ENCODE results near the gene HCFC2. TPM values are rescaled to one million over a fixed set of nuclear protein-coding genes. Genes with fewer than 3 reads are reported as not detected.
"Not testable (repeated sequence)": the region's sequence is repeated elsewhere in the genome, so short reads cannot be mapped to it uniquely, and the experiment has no call there.

The HCFC2 gene
- polyA plus RNA-seq, 1 of the 3 experiments (the other 2 are of a cell fraction), result 5.2 TPM

DNA sequence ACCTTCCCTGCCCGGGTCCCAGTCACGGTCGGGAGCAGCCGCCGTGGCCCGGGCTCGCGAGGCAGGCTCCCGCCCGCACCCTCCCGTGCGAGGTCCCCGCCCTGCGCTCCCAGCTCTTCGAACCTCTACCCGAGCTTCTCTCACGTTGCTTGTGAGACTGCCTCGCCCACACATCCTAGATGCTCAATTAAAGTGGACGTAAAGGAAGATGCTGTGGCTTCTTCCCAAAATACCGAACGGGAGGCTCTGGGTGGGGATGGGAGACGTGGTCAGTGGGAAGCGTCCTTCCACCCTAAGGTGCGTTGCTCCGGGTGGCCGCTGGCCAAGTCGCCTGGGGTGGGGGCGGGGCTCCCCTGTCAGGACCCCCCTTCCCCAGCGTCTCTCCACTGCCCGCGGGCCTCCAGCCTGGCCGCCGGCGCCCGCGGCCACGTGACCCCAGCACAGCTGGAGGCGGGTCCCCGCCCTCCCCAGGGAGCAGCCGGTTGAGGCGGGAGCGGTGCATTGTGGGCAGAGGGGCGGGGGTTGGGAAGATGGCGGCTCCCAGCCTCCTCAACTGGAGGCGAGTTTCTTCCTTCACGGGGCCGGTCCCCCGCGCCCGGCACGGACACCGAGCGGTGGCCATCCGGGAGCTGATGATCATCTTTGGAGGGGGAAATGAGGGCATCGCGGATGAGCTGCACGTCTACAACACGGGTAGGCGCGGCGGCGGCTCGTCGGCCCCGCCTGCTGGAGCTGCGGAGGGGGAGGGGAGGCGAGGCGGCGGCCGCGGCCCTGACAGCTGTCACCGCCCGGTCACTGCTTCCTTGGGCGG is at the start of gene HCFC2 (continued):
- TF ChIP-seq, protein P1, sequence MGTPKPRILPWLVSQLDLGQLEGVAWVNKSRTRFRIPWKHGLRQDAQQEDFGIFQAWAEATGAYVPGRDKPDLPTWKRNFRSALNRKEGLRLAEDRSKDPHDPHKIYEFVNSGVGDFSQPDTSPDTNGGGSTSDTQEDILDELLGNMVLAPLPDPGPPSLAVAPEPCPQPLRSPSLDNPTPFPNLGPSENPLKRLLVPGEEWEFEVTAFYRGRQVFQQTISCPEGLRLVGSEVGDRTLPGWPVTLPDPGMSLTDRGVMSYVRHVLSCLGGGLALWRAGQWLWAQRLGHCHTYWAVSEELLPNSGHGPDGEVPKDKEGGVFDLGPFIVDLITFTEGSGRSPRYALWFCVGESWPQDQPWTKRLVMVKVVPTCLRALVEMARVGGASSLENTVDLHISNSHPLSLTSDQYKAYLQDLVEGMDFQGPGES (IDR thresholded peaks at IDR 0.05; ENCODE audit: low read depth, low read length), result no peak
- TF ChIP-seq NFIC (IDR thresholded peaks at IDR 0.05; ENCODE audit: borderline replicate concordance) (peak; percentile 65; the same call in 1 of the 2 replicates), TCF12 (IDR thresholded peaks at IDR 0.05) (peak; percentile 43; the same call in 1 of the 2 replicates), POLR2AphosphoS5 (IDR thresholded peaks at IDR 0.05; ENCODE audit: low read depth, low read length) (no peak; the same call in 1 of the 2 replicates), ELF1 (IDR thresholded peaks at IDR 0.05) (no peak), FOXM1 (IDR thresholded peaks at IDR 0.05; ENCODE audit: low read depth) (no peak), RFX5 (IDR thresholded peaks at IDR 0.05; ENCODE audit: low read length) (no peak)
- TF ChIP-seq, protein P2, sequence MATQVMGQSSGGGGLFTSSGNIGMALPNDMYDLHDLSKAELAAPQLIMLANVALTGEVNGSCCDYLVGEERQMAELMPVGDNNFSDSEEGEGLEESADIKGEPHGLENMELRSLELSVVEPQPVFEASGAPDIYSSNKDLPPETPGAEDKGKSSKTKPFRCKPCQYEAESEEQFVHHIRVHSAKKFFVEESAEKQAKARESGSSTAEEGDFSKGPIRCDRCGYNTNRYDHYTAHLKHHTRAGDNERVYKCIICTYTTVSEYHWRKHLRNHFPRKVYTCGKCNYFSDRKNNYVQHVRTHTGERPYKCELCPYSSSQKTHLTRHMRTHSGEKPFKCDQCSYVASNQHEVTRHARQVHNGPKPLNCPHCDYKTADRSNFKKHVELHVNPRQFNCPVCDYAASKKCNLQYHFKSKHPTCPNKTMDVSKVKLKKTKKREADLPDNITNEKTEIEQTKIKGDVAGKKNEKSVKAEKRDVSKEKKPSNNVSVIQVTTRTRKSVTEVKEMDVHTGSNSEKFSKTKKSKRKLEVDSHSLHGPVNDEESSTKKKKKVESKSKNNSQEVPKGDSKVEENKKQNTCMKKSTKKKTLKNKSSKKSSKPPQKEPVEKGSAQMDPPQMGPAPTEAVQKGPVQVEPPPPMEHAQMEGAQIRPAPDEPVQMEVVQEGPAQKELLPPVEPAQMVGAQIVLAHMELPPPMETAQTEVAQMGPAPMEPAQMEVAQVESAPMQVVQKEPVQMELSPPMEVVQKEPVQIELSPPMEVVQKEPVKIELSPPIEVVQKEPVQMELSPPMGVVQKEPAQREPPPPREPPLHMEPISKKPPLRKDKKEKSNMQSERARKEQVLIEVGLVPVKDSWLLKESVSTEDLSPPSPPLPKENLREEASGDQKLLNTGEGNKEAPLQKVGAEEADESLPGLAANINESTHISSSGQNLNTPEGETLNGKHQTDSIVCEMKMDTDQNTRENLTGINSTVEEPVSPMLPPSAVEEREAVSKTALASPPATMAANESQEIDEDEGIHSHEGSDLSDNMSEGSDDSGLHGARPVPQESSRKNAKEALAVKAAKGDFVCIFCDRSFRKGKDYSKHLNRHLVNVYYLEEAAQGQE (IDR thresholded peaks at IDR 0.05; ENCODE audit: low read depth, low read length), result no peak

DNA sequence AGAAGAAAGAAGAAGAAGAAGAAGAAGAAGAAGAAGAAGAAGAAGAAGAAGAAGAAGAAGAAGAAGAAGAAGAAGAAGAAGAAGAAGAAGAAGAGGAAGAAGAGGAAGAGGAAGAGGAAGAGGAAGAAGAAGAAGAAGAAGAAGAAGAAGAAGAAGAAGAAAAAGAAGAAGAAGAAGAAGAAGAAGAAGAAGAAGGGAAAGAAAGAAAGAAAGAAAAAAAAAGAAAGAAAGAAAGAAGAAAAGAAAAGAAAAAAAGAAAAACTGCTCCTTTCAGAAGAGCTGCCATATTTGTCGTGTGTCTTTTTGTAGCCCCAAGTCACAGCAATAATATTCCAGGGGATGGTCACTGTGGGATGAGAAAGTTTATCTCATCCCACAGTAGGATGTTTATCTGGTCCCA is 42.5 kb upstream of the HCFC2 start:
- H3K4me2 ChIP-seq; H3K9ac ChIP-seq; H3K4me3 ChIP-seq (ENCODE audit: low read depth in 2 of 2, low read length in 1 of 2); H3K9me2 ChIP-seq; H3K36me3 ChIP-seq (replicated peaks in 1 of 2; ENCODE audit: control insufficient read depth in 1 of 2, insufficient read depth in 2 of 2, low read length in 1 of 2); H3K27me3 ChIP-seq (ENCODE audit: insufficient read depth); POLR2A ChIA-PET; CTCF ChIA-PET; H3K4me1 ChIP-seq (ENCODE audit: control insufficient read depth in 1 of 2, insufficient read depth in 2 of 2, low read depth in 1 of 2, low read length in 1 of 2); H2AFZ ChIP-seq (ENCODE audit: low read depth); H3K79me2 ChIP-seq (ENCODE audit: insufficient read depth); DNase-seq; H3K9me3 ChIP-seq; H4K20me1 ChIP-seq (ENCODE audit: insufficient read depth); H3K27ac ChIP-seq (ENCODE audit: low read depth in 2 of 2, low read length in 1 of 2); H3F3A ChIP-seq (replicated peaks; ENCODE audit: insufficient read depth): not testable (repeated sequence)
- WGBS (ENCODE audit: low lambda C conversion rate), result 48% methylated on average over 1 of the region's 1 CpG

DNA sequence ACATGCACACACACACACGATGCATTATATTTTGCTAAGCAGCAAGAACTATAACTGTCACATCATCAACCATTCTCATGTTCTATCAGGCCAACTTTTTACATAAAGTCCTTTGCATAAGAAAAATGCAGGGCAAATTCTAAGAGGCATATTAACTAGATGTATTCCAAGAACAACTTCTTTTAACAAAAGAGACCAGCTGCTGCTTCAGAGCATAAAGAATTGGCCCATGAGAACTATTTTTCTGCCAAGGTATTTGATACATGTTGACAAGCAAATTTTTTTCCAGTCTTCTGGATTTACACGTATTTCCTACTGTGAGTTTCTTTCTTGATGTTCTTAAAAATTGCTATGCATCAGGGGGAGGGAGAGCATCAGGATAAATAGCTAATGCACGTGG is 41.5 kb upstream of the HCFC2 start:
- no peaks in the 10 kb centered on the region for H3K4me1 ChIP-seq (ENCODE audit: control insufficient read depth in 1 of 2, insufficient read depth in 2 of 2, low read depth in 1 of 2, low read length in 1 of 2)
- H3K4me3 ChIP-seq (ENCODE audit: low read depth in 2 of 2, low read length in 1 of 2), result no peak overlapping the region
- no peaks in the 10 kb centered on the region for H3K9me2 ChIP-seq
- no peaks in the 10 kb centered on the region for H3K27me3 ChIP-seq (ENCODE audit: insufficient read depth)
- no peak overlapping the region for H3K4me2 ChIP-seq
- no peaks in the 10 kb centered on the region for H3K9me3 ChIP-seq
- no peaks in the 10 kb centered on the region for H3K79me2 ChIP-seq (ENCODE audit: insufficient read depth)
- no peaks in the 10 kb centered on the region for H3F3A ChIP-seq (replicated peaks; ENCODE audit: insufficient read depth)
- ChIA-PET CTCF (no interaction called here), POLR2A (no interaction called here)
- H3K27ac ChIP-seq (ENCODE audit: low read depth in 2 of 2, low read length in 1 of 2), result no peak overlapping the region
- H4K20me1 ChIP-seq (ENCODE audit: insufficient read depth), result no peaks in the 10 kb centered on the region
- H3K9ac ChIP-seq, result no peak overlapping the region
- H2AFZ ChIP-seq (ENCODE audit: low read depth), result no peak overlapping the region
- no peak for TF ChIP-seq MXI1 (IDR thresholded peaks at IDR 0.05; ENCODE audit: low read depth, low read length)
- no peak for TF ChIP-seq GABPA (IDR thresholded peaks at IDR 0.05; ENCODE audit: low read depth)
- no peak for TF ChIP-seq NFIC (IDR thresholded peaks at IDR 0.05; ENCODE audit: borderline replicate concordance)
- no peak for TF ChIP-seq FOXJ3 (CRISPR knock-in tag; IDR thresholded peaks at IDR 0.05)
- TF ChIP-seq CHD2 (IDR thresholded peaks at IDR 0.05; ENCODE audit: low read length, partially characterized antibody), result no peak
- TF ChIP-seq FOXM1 (IDR thresholded peaks at IDR 0.05; ENCODE audit: low read depth), result no peak
- TF ChIP-seq SMC3 (IDR thresholded peaks at IDR 0.05; ENCODE audit: low read depth, low read length), result no peak
- TF ChIP-seq NRF1 (IDR thresholded peaks at IDR 0.05; ENCODE audit: low read depth, low read length), result no peak
- TF ChIP-seq JUND (IDR thresholded peaks at IDR 0.05), result no peak
- TF ChIP-seq, protein P1 (IDR thresholded peaks at IDR 0.05; ENCODE audit: low read depth, low read length), result no peak
- WGBS (ENCODE audit: low lambda C conversion rate), result 29% methylated on average over 3 of the region's 3 CpGs
- H3K36me3 ChIP-seq (replicated peaks in 1 of 2; ENCODE audit: control insufficient read depth in 1 of 2, insufficient read depth in 2 of 2, low read length in 1 of 2), result peaks cover 0 to 4% of the 10 kb centered on the region in 2 experiments
- no peak for DNase-seq
